Heart right ventricle (tissue), 16 donors: ENCODE results near the gene TMEM184A. TPM values are rescaled to one million over a fixed set of nuclear protein-coding genes. Genes with fewer than 3 reads are reported as not detected.

Experiments
- ATAC-seq, 8 donors: fragments of 200-7000 bp; cut with Tn5 transposase; one replicate each; pipeline ENCODE4 v1.9.1; 2020; ENCODE audit warnings: mild to moderate bottlenecking in 8 of 8, moderate library complexity in 8 of 8, moderate number of reproducible peaks in 1 of 8
- DNase-seq, 2 donors: peaks; one replicate each; pipeline ENCODE4 v3.0.0-alpha.2; 2020
- H3K27ac ChIP-seq, 10 donors: fragments of 200-600 bp; sonication (generic) in 2 of 10; one replicate each; pipeline versions ENCODE4 v1.5.0 to v1.8.0; 2020 to 2022; ENCODE audit warnings: mild to moderate bottlenecking in 3 of 10
- H3K27me3 ChIP-seq, 7 donors: fragments of 200-600 bp; one replicate each; pipeline ENCODE4 v1.8.0; 2021 to 2022; ENCODE audit warnings: mild to moderate bottlenecking in 2 of 7
- H3K36me3 ChIP-seq, 9 donors: fragments of 200-600 bp; sonication (generic) in 1 of 9; one replicate each; pipeline versions ENCODE4 v1.5.0 to v1.8.0; 2020 to 2022; ENCODE audit warnings: mild to moderate bottlenecking in 2 of 9
- H3K4me1 ChIP-seq, 9 donors: fragments of 200-600 bp; sonication (generic) in 1 of 9; one replicate each; pipeline versions ENCODE4 v1.5.0 to v1.8.0; 2020 to 2022; ENCODE audit warnings: mild to moderate bottlenecking in 4 of 9
- H3K4me3 ChIP-seq, 10 donors: fragments of 200-600 bp; sonication (generic) in 2 of 10; one replicate each; pipeline versions ENCODE4 v1.5.0 to v1.8.0; 2020 to 2022; ENCODE audit warnings: mild to moderate bottlenecking in 7 of 10, moderate library complexity in 2 of 10
- H3K9me3 ChIP-seq, 11 donors: fragments of 200-600 bp in 10 of 11; sonication (generic) in 2 of 11; one replicate each; pipeline versions ENCODE4 v1.5.0 to v1.8.0; 2013 to 2022; ENCODE audit warnings: mild to moderate bottlenecking in 2 of 11, control low read depth in 1 of 11, moderate library complexity in 1 of 11
- WGBS, 2 donors: extraction: QIAGEN DNeasy Blood & Tissue Kit; methylation state at CpG; one replicate each; pipeline ENCODE4 v1.1.7; 2013; ENCODE audit warnings: inconsistent platforms in 1 of 2; 5-methylcytosine and 5-hydroxymethylcytosine counted together
- intact Hi-C, 10 donors: fragments of 100-400 bp; cut with DNase I; formaldehyde crosslinking; loops; one replicate each; pipeline versions ENCODE4 v1.11.1 to v1.14.2; 2022
- polyA plus RNA-seq, 2 donors: library from polyadenylated mRNA; stranded (reverse); fragments of 200-250 nt; gene quantifications; one replicate each; pipeline ENCODE4 v1.2.3, GENCODE V29; 2013
- total RNA-seq, 10 donors: library from RNA; stranded (reverse); fragmentation: NEBNext Ultra II Directional in 3 of 10; extraction: Animal tissue kit (Norgen Biotek cat#: 25700) in 3 of 10; gene quantifications; one replicate each; pipeline versions ENCODE4 v1.2.1 to v1.2.4, GENCODE V29; 2021 to 2023
- TF ChIP-seq, protein P1 (sequence below), 9 donors: fragments of 200-600 bp; sonication (generic) in 2 of 9; IDR thresholded peaks; one replicate each; pipeline versions ENCODE4 v1.5.0 to v1.8.0; 2021 to 2022; ENCODE audit warnings: antibody characterized with exemption in 9 of 9, mild to moderate bottlenecking in 5 of 9, moderate library complexity in 1 of 9
- donor health status: Arrhythmogenic right ventricular cardiomyopathy.
- donor health status: ischemic (EF 13 %, LVEDD 7.1; RV severe dilation, severe dysfunction).
- donor health status: healthy with polysubstance abuse.
- donor health status: DM: no; HTN: yes; CAD: no.
- donor health status: DM: no; HTN: no; CAD: no.
- donor health status: ischemic (EF 25% LVEDD 6.9; RV normal size, moderate dysfunction).
- donor health status: ischemic (EF 25% LVEDD 5.7; RV mildly dilated, moderate dysfunction).
- donor health status: healthy.
- donor health status: DM: yes; HTN: yes; CAD: no.
- donor health status: Ischemic cardiomyopathy.
- donor health status: ischemic (EF 35%, LVEDD 5.7; RV mildly dilated, moderate dysfunction).
- donor health status: nonischemic (EF 11% LVEDD 7.7; RV severe dilation, severe dysfunction).
- donor health status: DM: yes; HTN: yes; CAD: no.
- donor health status: PGD.
- donor health status: ischemic (EF 29% LVEDD 5.4; RV normal size, mild dysfunction).
- donor health status: nonischemic (EF 23%, LVEDD 6.1; RV moderate dilation, normal function).

The TMEM184A gene
- total and polyA plus RNA-seq, 12 donors, result 0.09 to 1.2 (median 0.51) TPM

DNA sequence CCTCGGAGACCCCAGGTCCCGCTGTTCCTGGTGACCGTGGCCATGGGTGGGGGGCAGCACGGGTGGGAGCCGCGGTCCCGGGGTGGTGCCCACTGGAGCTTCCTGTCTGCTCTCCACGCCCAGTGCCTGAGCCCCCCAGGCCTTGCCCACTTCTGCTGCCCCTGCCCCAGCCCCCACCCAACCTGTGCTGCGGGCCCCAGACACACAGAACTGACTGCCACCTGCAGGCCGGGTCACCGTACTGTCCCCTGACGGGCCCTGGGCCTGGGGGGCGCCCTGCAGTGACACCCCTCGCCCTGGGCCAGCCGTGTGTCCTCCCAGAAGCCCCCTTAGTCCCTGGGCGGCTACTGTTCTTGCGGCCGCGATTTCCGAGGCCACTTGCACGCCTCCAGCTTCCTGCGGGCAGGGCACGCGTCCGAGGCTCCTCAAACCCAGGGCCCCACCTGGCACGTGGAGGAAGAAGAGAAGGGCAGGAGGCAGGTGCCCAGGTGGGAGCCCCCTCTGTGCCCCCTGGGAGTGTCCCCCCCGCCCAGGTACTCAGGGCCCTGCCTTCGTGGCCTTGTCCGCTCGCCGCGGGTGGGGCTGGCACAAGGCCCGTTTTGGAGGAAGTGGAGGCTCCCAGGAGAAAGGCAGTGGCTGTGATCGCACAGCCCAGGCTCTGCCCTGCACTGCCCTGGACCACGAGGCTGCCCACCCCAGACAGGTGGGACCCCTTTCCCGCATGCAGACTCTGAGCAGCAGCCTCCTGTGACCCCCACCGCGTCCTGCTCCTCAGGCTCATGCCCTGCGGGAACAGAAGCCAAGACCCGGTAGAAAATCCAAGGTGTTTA is 10.4 kb downstream of the TMEM184A start:
- intact Hi-C loops, result no loop called here
- Histone ChIP-seq H3K36me3 (peaks cover 0 to 44% (median 11%) of the 10 kb centered on the region in 9 donors), H3K27ac (peak overlapping the region in 3 of 10 donors; percentile 30 to 44 (median 44)), H3K4me1 (peaks cover 0 to 28% (median 8%) of the 10 kb centered on the region in 9 donors), H3K4me3 (no peak overlapping the region), H3K9me3 (no peaks in the 10 kb centered on the region), H3K27me3 (no peaks in the 10 kb centered on the region)
- TF ChIP-seq, protein P1, sequence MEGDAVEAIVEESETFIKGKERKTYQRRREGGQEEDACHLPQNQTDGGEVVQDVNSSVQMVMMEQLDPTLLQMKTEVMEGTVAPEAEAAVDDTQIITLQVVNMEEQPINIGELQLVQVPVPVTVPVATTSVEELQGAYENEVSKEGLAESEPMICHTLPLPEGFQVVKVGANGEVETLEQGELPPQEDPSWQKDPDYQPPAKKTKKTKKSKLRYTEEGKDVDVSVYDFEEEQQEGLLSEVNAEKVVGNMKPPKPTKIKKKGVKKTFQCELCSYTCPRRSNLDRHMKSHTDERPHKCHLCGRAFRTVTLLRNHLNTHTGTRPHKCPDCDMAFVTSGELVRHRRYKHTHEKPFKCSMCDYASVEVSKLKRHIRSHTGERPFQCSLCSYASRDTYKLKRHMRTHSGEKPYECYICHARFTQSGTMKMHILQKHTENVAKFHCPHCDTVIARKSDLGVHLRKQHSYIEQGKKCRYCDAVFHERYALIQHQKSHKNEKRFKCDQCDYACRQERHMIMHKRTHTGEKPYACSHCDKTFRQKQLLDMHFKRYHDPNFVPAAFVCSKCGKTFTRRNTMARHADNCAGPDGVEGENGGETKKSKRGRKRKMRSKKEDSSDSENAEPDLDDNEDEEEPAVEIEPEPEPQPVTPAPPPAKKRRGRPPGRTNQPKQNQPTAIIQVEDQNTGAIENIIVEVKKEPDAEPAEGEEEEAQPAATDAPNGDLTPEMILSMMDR (IDR thresholded peaks at IDR 0.05), result peak in 3 of 9 donors; percentile 6 to 26 (median 14)
- WGBS, 2 donors, result 63 to 68% methylated on average over 40 of the region's 40 CpGs
- ATAC-seq (peak in 3 of 8 donors; percentile 2 to 12 (median 7)), DNase-seq (peak in 1 of 2 donors; percentile 33)

DNA sequence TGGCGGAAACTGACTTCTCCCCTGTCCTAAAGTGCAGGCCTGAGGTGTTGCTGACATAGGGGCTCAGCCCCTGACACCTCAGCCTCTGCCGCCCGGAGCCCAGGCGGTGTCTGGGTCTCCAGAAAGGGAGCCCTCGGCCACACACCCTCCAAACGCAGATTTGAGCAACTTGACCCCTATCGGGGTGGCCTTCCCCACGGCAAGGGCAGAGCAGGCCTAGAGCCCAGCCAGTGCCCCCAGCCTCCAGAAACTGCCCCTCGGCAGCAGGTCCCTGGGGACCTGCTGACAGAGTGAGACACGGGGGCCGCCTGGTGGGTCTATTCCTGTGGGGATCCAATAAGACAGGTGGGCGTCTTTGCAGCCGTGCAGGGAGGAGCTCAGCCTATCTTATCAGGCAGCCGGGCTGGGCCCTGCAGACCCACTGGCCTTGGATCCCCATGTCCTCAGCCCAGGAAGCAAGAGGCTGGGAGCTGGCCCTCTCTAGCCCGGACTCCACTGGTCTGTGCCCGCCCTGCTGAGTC is 11.0 kb downstream of the TMEM184A start:
- DNase-seq, result peak in 1 of 2 donors; percentile 10
- Histone ChIP-seq H3K9me3 (no peaks in the 10 kb centered on the region), H3K36me3 (peaks cover 0 to 50% (median 17%) of the 10 kb centered on the region in 9 donors), H3K27ac (peak overlapping the region in 2 of 10 donors; percentile 44), H3K27me3 (no peaks in the 10 kb centered on the region), H3K4me1 (peaks cover 0 to 32% (median 8%) of the 10 kb centered on the region in 9 donors), H3K4me3 (no peak overlapping the region)
- intact Hi-C loops, result no loop called here
- WGBS, 2 donors, result 74 to 78% methylated on average over 16 of the region's 16 CpGs
- TF ChIP-seq, protein P1 (IDR thresholded peaks at IDR 0.05), result no peak
- ATAC-seq, result no peak

DNA sequence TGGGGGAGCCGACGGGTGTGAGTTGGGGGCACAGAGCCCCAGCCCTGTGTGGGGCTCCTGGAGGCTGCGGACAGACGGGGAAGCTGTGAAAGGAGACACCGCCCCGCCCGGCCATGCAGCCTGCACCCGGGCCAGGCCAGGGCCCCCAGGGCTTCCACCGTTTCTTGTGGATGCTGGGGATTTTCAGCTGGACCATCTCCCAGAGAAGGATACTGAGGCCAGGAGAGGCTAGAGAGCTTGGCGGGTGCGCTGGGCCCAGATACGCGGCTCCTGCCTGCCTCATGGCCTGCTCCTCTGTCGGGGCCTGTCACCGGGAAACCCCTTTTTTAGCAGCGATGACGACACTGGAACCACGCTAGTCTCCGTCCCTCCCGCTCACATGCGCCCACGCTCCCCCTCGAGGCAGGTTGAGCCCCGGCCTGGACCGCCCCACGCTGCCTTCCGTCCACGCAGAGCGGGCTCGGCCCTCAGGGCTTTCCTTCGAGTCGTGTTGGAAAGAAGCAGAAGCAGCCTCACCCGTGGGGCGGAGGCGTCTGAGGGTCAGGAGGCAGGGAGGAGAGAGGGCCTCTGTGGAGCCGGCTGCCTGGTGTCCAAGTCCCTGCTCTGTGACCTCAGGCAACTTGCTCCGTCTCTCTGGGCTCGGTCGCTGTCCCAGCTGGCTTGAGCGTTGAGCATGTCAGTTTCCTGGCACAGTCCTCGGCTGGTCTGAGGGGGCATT is 11.7 kb downstream of the TMEM184A start:
- WGBS, 2 donors, result 79 to 81% methylated on average over 41 of the region's 41 CpGs
- peaks cover 0 to 57% (median 23%) of the 10 kb centered on the region in 9 donors for H3K36me3 ChIP-seq
- intact Hi-C loops, result no loop called here
- TF ChIP-seq, protein P1 (IDR thresholded peaks at IDR 0.05), result no peak
- peak overlapping the region in 3 of 10 donors; percentile 19 to 44 (median 44) for H3K27ac ChIP-seq
- peaks cover 0 to 36% (median 11%) of the 10 kb centered on the region in 9 donors for H3K4me1 ChIP-seq
- ATAC-seq (peak in 4 of 8 donors; percentile 1 to 11 (median 2)), DNase-seq (peak in 1 of 2 donors; percentile 26)
- H3K27me3 ChIP-seq, result no peaks in the 10 kb centered on the region
- no peaks in the 10 kb centered on the region for H3K9me3 ChIP-seq
- no peak overlapping the region for H3K4me3 ChIP-seq

GRCh38 chr7:1543826-1544177 is 12.2 kb downstream of the TMEM184A start:
- peaks cover 1 to 41% (median 15%) of the 10 kb centered on the region in 9 donors for H3K4me1 ChIP-seq

More at GRCh38 chr7:1543826-1544177, 12.2 kb downstream of the TMEM184A start:
- DNase-seq (peak in 1 of 2 donors; percentile 11), ATAC-seq (no peak)
- intact Hi-C loops, result no loop called here
- Histone ChIP-seq H3K27ac (peak overlapping the region in 2 of 10 donors; percentile 19 to 44), H3K4me3 (no peak overlapping the region), H3K9me3 (no peaks in the 10 kb centered on the region), H3K27me3 (no peaks in the 10 kb centered on the region), H3K36me3 (peaks cover 0 to 62% (median 23%) of the 10 kb centered on the region in 9 donors)
- TF ChIP-seq, protein P1 (IDR thresholded peaks at IDR 0.05), result no peak
- 90 to 96% methylated on average over 6 of the region's 6 CpGs for WGBS, 2 donors
